ENCODE measurements around the gene SYNGR1. TPM values are rescaled to one million over a fixed set of nuclear protein-coding genes. Genes with fewer than 3 reads are reported as not detected.

Gene SYNGR1
- total RNA-seq, 2 experiments from 2014 or later: 2.4 to 3.8 TPM

DNA sequence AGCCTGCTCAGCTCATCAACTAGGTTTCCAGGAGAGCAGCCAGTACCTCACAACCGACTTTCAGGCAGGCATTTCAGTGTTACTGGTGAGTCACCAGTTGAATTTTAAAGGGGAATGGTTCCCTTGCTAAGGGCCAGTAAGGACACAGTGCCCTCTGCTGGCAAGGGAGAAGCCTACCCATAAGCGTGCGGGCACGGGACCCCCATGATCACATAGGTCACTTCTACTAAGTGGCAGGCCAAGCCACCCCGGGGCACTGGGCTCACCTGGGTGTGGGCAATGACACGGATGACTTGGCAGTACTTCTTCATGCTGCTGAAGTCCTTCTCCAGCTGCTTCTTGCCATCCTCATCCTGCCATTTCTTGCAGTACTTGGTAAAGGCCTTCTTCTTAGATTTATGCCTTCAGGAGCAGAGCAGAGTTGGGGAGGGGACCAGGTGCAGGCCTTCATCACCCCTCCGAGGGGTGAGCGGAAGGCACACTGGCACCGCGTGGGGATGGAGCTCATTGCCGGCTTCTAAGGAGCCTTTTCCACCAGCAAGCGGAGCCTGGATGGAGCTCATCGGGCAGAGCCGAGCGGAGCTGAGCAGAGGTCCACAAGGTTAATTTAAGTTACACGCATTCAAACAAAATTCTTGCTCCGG lies 33.2 kb upstream of the SYNGR1 start:
- POLR2A ChIA-PET: interaction anchor here (0.6 to 9.1 kb wide), 25 partner anchors 7 to 446 kb away, joined by 3 to 211 read pairs (median 5); partner anchors contain the start of genes ATF4, CBX7 and SYNGR1
- H3K4me3 Mint-ChIP-seq: peak overlapping the region; percentile 99
- TF ChIP-seq, protein P1, sequence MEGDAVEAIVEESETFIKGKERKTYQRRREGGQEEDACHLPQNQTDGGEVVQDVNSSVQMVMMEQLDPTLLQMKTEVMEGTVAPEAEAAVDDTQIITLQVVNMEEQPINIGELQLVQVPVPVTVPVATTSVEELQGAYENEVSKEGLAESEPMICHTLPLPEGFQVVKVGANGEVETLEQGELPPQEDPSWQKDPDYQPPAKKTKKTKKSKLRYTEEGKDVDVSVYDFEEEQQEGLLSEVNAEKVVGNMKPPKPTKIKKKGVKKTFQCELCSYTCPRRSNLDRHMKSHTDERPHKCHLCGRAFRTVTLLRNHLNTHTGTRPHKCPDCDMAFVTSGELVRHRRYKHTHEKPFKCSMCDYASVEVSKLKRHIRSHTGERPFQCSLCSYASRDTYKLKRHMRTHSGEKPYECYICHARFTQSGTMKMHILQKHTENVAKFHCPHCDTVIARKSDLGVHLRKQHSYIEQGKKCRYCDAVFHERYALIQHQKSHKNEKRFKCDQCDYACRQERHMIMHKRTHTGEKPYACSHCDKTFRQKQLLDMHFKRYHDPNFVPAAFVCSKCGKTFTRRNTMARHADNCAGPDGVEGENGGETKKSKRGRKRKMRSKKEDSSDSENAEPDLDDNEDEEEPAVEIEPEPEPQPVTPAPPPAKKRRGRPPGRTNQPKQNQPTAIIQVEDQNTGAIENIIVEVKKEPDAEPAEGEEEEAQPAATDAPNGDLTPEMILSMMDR (IDR thresholded peaks at IDR 0.05): peak; percentile 78
- DNase-seq (peak; percentile 90), ATAC-seq (peak; percentile 37)
- peaks cover 79% of the 10 kb centered on the region for H3K36me3 Mint-ChIP-seq (ENCODE audit: low read depth)
- CTCF ChIA-PET: interaction anchor here (0.9 to 6.6 kb wide), 17 partner anchors 10 to 547 kb away, joined by 3 to 48 read pairs (median 6); no protein-coding TSS in a partner anchor
- no peaks in the 10 kb centered on the region for H3K27me3 Mint-ChIP-seq
- intact Hi-C loops (cut with micrococcal nuclease): loop anchor here (5.0 kb wide), 1 partner anchor 206 kb away; the partner anchor contains the start of gene ATF4
- H3K27ac Mint-ChIP-seq: peak overlapping the region; percentile 100
- peaks cover 48% of the 10 kb centered on the region for H3K4me1 Mint-ChIP-seq (ENCODE audit: low read depth)
- no peaks in the 10 kb centered on the region for H3K9me3 Mint-ChIP-seq

DNA sequence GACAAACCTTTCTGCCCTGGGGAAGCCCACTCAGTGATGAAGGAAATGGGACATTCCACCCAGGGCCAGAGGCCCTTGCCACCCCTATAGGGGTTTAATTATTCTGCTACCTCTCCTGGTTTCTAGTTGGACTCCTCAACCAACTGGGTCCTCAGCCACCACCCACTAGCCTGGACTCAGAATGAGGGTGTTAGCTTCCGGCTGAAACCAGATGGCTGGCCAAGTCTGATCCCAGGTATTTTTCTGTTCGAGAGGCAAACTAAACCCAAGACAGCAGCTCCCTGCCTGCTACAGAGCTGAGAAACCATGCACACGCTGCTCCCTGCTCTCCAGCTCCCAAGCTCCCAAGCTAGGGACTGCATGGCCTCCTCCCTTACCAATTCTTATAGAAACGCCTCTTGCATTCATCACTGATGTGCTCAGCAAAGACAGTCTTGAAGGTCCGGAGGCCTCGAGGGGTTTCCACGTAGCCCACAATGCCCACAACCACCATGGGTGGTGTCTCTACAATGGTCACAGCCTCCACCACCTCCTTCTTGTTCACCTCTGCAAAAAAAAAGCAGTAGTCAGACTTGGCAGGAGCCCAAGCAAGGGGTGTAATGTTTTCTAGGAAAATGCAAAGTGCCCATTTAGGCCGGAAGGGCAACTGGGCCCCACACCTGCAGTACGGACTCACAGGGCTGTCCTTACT lies 32.6 kb upstream of the SYNGR1 start:
- peaks cover 44% of the 10 kb centered on the region for H3K4me1 Mint-ChIP-seq (ENCODE audit: low read depth)
- no peaks in the 10 kb centered on the region for H3K9me3 Mint-ChIP-seq
- DNase-seq (peak; percentile 67), ATAC-seq (no peak)
- POLR2A ChIA-PET: interaction anchor here (0.8 to 9.1 kb wide), 24 partner anchors 8 to 1540 kb away, joined by 3 to 211 read pairs (median 9); partner anchors contain the start of genes ATF4, CBX7, SUN2 and SYNGR1
- TF ChIP-seq, protein P1 (IDR thresholded peaks at IDR 0.05): no peak
- H3K27me3 Mint-ChIP-seq: no peaks in the 10 kb centered on the region
- peaks cover 74% of the 10 kb centered on the region for H3K36me3 Mint-ChIP-seq (ENCODE audit: low read depth)
- H3K27ac Mint-ChIP-seq: peak overlapping the region; percentile 100
- intact Hi-C loops (cut with micrococcal nuclease): loop anchor here (5.0 kb wide), 1 partner anchor 205 kb away; the partner anchor contains the start of gene ATF4
- CTCF ChIA-PET: interaction anchor here (0.6 to 6.6 kb wide), 17 partner anchors 11 to 548 kb away, joined by 3 to 48 read pairs (median 5); no protein-coding TSS in a partner anchor
- peak overlapping the region; percentile 99 for H3K4me3 Mint-ChIP-seq

DNA sequence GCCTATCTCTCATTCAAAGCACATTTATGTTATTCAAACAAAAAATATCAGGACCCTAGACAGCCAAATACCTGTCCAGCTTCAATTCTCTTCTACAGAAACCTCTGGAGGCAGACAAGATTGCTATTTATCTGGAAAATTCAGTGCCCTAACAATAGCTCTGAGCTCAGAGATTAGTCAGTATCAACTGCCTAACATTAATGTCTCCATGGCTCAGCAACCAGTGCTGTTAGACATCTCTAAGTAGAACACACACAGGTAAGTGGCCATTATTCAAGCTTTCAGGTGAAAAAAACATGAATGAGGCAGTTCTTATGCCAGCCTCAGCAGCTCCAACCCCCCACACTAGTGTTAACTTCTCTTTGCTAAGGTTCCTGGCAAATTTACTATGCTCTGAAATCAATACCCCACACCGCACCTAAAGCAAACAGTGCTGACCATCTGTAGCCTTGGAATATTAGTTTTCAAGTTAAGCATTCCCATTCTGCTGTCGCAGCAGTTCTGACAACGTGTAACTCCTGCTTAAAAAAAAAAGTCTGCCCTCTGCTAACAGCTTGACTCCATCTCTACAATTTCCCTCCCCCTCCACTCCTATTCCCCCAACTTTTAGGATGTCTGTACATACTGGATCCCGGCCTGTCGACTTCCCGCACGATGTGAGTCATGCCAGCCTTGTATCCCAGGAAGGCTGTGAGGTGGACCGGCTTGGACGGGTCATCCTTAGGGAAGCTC lies 31.9 kb upstream of the SYNGR1 start:
- no peak for DNase-seq
- ChIA-PET POLR2A (interaction anchor here (0.6 to 9.1 kb wide), 45 partner anchors 9 to 1539 kb away, joined by 3 to 211 read pairs (median 5); partner anchors contain the start of genes ATF4, CBX6, CBX7 and PDGFB), CTCF (interaction anchor here (0.6 to 6.6 kb wide), 14 partner anchors 12 to 549 kb away, joined by 3 to 48 read pairs (median 6); no protein-coding TSS in a partner anchor)
- Mint-ChIP-seq H3K4me3 (peak overlapping the region; percentile 99), H3K27ac (peak overlapping the region; percentile 100), H3K27me3 (no peaks in the 10 kb centered on the region), H3K4me1 (ENCODE audit: low read depth) (peaks cover 40% of the 10 kb centered on the region), H3K36me3 (ENCODE audit: low read depth) (peaks cover 67% of the 10 kb centered on the region), H3K9me3 (no peaks in the 10 kb centered on the region)
- intact Hi-C loops (cut with micrococcal nuclease): loop anchor here (5.0 kb wide), 1 partner anchor 204 kb away; the partner anchor contains the start of gene ATF4
- TF ChIP-seq, protein P1 (IDR thresholded peaks at IDR 0.05): no peak
- ATAC-seq: no peak

DNA sequence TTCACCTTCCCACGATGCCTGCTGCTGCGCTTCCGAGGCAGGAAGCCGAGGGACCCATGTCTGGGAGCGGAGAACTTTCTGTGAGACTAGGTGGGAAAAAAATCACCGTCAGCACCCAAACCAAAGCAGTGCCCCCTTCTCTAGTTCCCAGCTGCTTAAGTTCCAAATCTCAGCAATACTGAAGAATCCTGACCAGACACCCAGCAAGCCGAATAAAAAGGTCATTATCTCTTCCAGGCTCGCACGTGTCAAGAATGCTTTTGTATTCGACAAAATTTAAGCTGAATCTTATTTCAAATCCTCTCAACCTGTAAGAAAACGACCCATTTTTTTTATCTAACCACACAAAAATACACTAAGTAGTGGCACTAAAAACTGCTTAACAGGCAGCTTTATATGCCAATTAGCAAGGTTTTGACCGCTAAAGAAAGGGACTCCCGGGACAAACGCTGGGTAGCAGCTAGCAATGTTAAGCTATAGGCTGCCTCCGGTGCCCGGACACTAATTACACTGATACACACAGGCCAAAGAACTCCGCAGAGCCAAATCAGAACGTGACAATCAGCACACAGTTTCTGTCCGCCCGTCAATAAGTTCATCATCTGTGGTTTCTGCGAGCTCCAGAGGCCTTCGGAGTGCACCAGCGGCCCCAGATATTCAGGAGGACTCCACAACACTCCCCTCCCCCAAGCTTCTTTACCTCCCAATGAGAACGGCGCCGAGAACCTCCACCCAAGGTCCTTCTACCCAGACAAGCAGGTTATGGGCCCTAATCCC lies 31.1 kb upstream of the SYNGR1 start:
- peaks cover 59% of the 10 kb centered on the region for H3K36me3 Mint-ChIP-seq (ENCODE audit: low read depth)
- TF ChIP-seq, protein P1 (IDR thresholded peaks at IDR 0.05): no peak
- ATAC-seq (no peak), DNase-seq (no peak)
- peak overlapping the region; percentile 100 for H3K27ac Mint-ChIP-seq
- H3K4me3 Mint-ChIP-seq: peak overlapping the region; percentile 99
- H3K4me1 Mint-ChIP-seq (ENCODE audit: low read depth): peaks cover 35% of the 10 kb centered on the region
- ChIA-PET POLR2A (interaction anchor here (0.6 to 9.1 kb wide), 52 partner anchors 9 to 1538 kb away, joined by 3 to 211 read pairs (median 5); partner anchors contain the start of genes ATF4, CBX6, CBX7 and PDGFB), CTCF (interaction anchor here (1.2 to 6.6 kb wide), 8 partner anchors 13 to 176 kb away, joined by 3 to 48 read pairs (median 12); no protein-coding TSS in a partner anchor)
- no peaks in the 10 kb centered on the region for H3K9me3 Mint-ChIP-seq
- H3K27me3 Mint-ChIP-seq: no peaks in the 10 kb centered on the region
- intact Hi-C loops (cut with micrococcal nuclease): loop anchor here (5.0 kb wide), 1 partner anchor 204 kb away; the partner anchor contains the start of gene ATF4

Measured in activated CD8-positive, alpha-beta T cell treated with anti-CD3 and anti-CD28 coated beads for 36 hours (primary cell).